Peyer's patch (tissue), 4 donors: ENCODE results near the gene TRMT11.

Experiments
- POLR2A ChIP-seq, 2 donors: fragments of 450-650 bp; IDR thresholded peaks; one replicate each; pipeline ENCODE4 v1.5.1; 2017; ENCODE audit warnings: antibody characterized with exemption in 2 of 2, mild to moderate bottlenecking in 2 of 2, moderate library complexity in 2 of 2
- TF ChIP-seq, protein P1 (sequence below), 6 experiments: fragments of 450-650 bp in 4 of 6; fragments of 200-600 bp in 2 of 6; sonication (generic) in 1 of 6; IDR thresholded peaks; one replicate each; pipeline ENCODE4 v1.5.1; 2017 to 2019; ENCODE audit warnings: antibody characterized with exemption in 6 of 6, mild to moderate bottlenecking in 3 of 6, moderate library complexity in 1 of 6

DNA sequence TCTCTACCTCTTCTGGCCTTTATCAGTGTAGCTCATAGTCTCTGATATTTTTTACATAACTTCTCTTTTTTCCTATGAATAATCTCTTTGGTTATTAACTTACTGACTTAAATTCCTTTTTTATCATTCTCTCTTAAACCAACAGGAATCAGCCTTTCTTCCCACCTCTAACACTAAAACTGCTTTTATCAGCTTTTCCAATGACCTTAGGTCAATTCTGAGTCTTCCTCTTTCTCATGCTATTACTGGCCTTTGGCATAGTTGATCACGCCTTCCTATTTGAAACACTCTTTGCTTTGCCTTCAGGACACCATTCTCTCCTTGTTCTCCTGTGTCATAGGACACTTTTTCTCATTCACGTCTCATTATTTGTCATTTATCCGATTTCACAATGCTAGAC, 37.9 kb upstream of the TRMT11 start:
- TF ChIP-seq, protein P1, sequence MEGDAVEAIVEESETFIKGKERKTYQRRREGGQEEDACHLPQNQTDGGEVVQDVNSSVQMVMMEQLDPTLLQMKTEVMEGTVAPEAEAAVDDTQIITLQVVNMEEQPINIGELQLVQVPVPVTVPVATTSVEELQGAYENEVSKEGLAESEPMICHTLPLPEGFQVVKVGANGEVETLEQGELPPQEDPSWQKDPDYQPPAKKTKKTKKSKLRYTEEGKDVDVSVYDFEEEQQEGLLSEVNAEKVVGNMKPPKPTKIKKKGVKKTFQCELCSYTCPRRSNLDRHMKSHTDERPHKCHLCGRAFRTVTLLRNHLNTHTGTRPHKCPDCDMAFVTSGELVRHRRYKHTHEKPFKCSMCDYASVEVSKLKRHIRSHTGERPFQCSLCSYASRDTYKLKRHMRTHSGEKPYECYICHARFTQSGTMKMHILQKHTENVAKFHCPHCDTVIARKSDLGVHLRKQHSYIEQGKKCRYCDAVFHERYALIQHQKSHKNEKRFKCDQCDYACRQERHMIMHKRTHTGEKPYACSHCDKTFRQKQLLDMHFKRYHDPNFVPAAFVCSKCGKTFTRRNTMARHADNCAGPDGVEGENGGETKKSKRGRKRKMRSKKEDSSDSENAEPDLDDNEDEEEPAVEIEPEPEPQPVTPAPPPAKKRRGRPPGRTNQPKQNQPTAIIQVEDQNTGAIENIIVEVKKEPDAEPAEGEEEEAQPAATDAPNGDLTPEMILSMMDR (IDR thresholded peaks at IDR 0.05), result no peak
- no peak for TF ChIP-seq POLR2A (IDR thresholded peaks at IDR 0.05)
